GM08714 (cell line): ENCODE results near the gene DNAH8.

Experiments
- H3K4me3 ChIP-seq: fragments of 200-500 bp; sonication (Bioruptor generic); 2 replicates; pipeline ENCODE4 v1.5.1; 2014; ENCODE audit warnings: mild to moderate bottlenecking, low read length, inconsistent platforms
- ZNF274 ChIP-seq: IDR thresholded peaks from 2 replicates; pipeline ENCODE4 v1.6.1; 2012; ENCODE audit warnings: mild to moderate bottlenecking, low read depth, low read length

DNAH8 gene

GRCh38 chr6:39043776-39044175, 328.7 kb downstream of the DNAH8 start:
- no peak overlapping the region for H3K4me3 ChIP-seq
- no peak for TF ChIP-seq ZNF274

GRCh38 chr6:39044181-39044580, 329.1 kb downstream of the DNAH8 start:
- no peak for TF ChIP-seq ZNF274
- H3K4me3 ChIP-seq: no peak overlapping the region

- H3K4me3 ChIP-seq: no peak overlapping the region
- TF ChIP-seq ZNF274: no peak
These were observed 332.6 kb downstream of the DNAH8 start for GRCh38 chr6:39047434-39048327.

GRCh38 chr6:39048481-39049399, 333.6 kb downstream of the DNAH8 start, which contains the start of gene GLP1R:
Gene GLP1R, plus strand, starts transcription at chr6:39048781. Its CDS starts 60 bp downstream, at chr6:39048841.
- no peak within 1 kb of the TSS for H3K4me3 ChIP-seq
- no peak for TF ChIP-seq ZNF274

DNA sequence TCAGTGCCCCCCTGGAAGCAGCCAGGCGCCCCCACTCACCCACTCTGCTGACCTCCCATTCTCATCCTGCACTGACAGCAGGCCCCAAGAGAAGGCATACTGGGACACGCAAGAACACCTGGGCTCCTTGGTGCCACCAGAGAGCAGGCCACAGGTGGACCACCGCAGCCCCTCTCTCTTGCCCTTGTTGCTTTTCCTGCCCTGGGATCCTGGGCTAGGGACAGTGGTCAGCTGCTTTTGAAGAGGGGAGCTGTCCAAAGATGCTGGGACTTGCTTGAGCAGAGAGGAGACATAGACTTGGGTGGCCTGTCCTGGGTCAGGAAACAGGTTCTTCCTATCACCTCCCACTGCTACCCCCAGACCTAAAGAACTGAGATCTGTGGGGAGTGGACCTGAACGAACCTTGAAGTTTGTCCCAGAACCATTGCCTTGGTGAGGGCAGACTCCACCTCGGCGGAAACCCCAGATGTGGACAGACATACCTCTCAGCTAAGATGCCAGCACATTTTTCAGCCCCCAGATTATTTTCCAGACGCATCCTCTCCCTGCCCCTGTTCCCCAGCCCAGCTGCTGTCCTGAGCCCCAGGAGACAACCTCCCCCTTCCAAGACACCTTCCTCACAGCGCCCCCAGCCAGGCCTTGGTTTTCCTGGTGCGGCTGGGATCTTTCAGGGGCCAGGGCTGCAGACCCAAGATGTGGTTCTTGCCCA, 334.6 kb downstream of the DNAH8 start:
- H3K4me3 ChIP-seq: no peak overlapping the region
- TF ChIP-seq ZNF274: no peak

DNA sequence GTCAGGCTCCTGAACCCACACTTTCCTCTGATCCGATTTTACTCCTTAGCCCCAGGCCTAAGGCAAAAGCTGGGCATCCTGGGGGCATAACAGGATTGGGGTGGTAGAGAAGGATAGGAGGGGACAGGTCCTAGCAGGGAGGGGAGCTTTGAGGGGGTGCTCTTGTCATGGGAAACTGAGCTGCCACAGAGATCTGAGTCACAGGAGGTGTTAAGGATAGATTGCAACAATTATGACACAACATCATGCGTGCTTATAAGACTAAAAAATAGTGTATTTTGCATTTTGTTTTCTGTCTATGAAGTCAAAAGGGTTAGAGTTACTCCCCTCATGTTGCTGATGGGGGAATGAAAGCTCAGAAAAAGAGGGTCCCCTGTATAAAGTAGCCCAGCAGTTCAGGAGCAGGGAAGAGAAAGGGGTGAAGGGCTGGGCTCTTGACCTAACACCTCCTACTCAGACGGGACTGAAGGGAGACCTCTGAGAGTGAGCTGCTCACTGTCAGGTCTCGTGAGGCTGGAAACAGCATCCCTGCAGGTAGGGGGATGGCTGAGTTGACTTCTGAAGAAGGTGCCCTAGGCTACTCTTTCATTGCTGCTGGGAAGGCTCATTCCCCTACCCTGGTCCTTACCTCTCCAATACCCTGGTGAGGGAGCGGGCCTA, 335.5 kb downstream of the DNAH8 start:
- no peak overlapping the region for H3K4me3 ChIP-seq
- TF ChIP-seq ZNF274: no peak

DNA sequence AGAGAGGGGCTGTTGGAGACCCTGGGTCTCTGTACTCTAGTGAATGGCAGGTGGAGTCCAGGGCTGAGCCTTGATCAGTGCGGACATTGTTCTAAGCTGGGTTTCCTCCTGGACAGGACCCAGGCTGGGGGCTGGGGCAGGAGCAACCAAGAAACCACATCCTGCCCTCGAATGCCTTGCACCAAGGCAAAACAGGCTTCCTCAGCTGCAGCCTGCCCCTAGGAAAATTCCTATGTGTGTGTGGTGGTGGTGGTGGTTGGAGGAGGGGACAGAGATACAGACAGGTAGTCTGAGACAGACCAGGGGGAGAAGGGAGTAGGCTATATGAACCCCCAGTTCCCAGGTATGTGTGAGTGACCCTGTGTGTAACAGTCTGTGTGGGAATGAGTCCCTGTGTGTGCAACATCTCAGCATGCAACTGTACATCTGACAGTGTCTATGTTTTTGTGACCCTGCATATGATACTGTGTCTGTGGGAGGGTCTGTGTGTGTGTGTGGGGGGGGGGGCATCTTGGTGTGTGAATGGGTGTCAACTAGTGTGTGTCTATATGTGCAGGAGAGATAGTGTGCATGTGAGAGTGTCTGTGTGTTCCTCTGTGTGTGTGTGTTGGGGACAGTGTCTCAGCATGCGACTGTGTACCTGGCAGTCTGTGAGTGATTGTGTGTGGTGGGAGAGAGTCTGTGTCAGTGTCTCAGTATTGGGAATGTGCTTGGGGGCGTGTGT, 336.4 kb downstream of the DNAH8 start:
- TF ChIP-seq ZNF274: no peak
- no peak overlapping the region for H3K4me3 ChIP-seq

GRCh38 chr6:39053016-39053624, 338.0 kb downstream of the DNAH8 start:
- no peak overlapping the region for H3K4me3 ChIP-seq
- TF ChIP-seq ZNF274: no peak

- no peak overlapping the region for H3K4me3 ChIP-seq
- TF ChIP-seq ZNF274: no peak
These were observed 338.9 kb downstream of the DNAH8 start for GRCh38 chr6:39053854-39054576.

DNA sequence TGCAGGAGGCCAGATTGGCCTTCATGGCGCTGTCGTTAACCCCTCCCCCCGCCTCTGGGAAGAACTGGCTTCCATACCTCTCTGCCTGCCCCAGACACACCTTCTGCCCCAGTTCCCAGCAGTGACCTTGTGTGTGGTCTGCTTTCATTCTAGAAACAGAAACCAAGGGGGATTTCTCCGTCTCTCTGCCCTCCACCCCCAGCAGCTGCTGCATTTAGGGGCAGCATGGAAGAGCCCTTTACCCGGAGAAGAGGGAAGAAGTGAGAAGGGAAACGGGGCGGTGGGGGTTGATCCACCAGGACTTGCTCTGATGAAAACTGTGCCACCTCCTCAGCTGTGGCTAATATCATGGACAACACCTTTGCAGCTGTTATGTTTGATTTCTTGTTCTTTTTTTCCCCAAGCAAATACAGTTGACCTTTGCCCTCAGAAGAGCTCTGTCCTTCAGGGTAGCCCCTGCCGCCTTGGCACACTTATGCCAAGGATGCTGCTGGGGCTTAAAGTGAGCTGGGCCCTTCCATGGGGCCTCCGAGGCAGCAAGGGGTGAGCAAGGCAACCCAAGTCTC, 339.5 kb downstream of the DNAH8 start:
- no peak for TF ChIP-seq ZNF274
- H3K4me3 ChIP-seq: no peak overlapping the region

GRCh38 chr6:39055661-39056060, 340.6 kb downstream of the DNAH8 start:
- no peak for TF ChIP-seq ZNF274
- H3K4me3 ChIP-seq: no peak overlapping the region

GRCh38 chr6:39056191-39056590, 341.1 kb downstream of the DNAH8 start:
- no peak overlapping the region for H3K4me3 ChIP-seq

More at GRCh38 chr6:39056191-39056590, 341.1 kb downstream of the DNAH8 start:
- TF ChIP-seq ZNF274: no peak
